Neuronal stem cell (in vitro differentiated cells): ENCODE data around the gene SERPINA4.

Experiments
- DNase-seq: peaks from one replicate; pipeline ENCODE4 v3.0.0-alpha.2; 2013; ENCODE audit warnings: low spot score
- H2AFZ ChIP-seq: one replicate; pipeline ENCODE4 v1.6.1; 2013; ENCODE audit warnings: mild to moderate bottlenecking, low read length, inconsistent platforms
- H2AK5ac ChIP-seq: 2 replicates; pipeline ENCODE4 v1.6.1; 2013; ENCODE audit warnings: low read depth, mild to moderate bottlenecking, inconsistent platforms, low read length, moderate library complexity, mixed read lengths
- H2BK120ac ChIP-seq: 2 replicates; pipeline ENCODE4 v1.6.1; 2013; ENCODE audit warnings: low read depth, mild to moderate bottlenecking, inconsistent platforms, low read length, moderate library complexity, mixed read lengths
- H2BK12ac ChIP-seq: one replicate; pipeline ENCODE4 v1.6.1; 2013; ENCODE audit warnings: low read length, inconsistent platforms
- H2BK15ac ChIP-seq: 2 replicates; pipeline ENCODE4 v1.6.1; 2013; ENCODE audit warnings: mild to moderate bottlenecking, low read length, inconsistent platforms, mixed read lengths
- H2BK5ac ChIP-seq: one replicate; pipeline ENCODE4 v1.6.1; 2013; ENCODE audit warnings: inconsistent platforms, mild to moderate bottlenecking, low read length, moderate library complexity
- H3K14ac ChIP-seq: one replicate; pipeline ENCODE4 v1.6.1; 2013; ENCODE audit warnings: low read length, inconsistent platforms
- H3K18ac ChIP-seq: 2 replicates; pipeline ENCODE4 v1.6.1; 2013; ENCODE audit warnings: low read length, inconsistent platforms
- H3K23ac ChIP-seq: 2 replicates; pipeline ENCODE4 v1.6.1; 2013; ENCODE audit warnings: low read depth, mild to moderate bottlenecking, mixed read lengths, low read length, inconsistent platforms; ENCODE audit not compliant: poor library complexity
- H3K27ac ChIP-seq: replicated peaks from 3 replicates; pipeline ENCODE4 v1.5.1; 2013; ENCODE audit warnings: low read length, inconsistent platforms
- H3K27me3 ChIP-seq, 3 experiments: 2 replicates each; pipeline ENCODE4 v1.6.1; 2013; ENCODE audit warnings: low read length in 3 of 3, mild to moderate bottlenecking in 2 of 3, inconsistent platforms in 1 of 3, low read depth in 1 of 3, mixed read lengths in 1 of 3, moderate library complexity in 1 of 3; ENCODE audit not compliant: control insufficient read depth in 3 of 3, insufficient read depth in 3 of 3
- H3K36me3 ChIP-seq, 2 donors: replicated peaks in 1 of 2; 2 replicates each; pipeline ENCODE4 v1.6.1; 2013; ENCODE audit warnings: low read length in 2 of 2; ENCODE audit not compliant: control insufficient read depth in 2 of 2, insufficient read depth in 2 of 2
- H3K4ac ChIP-seq: 2 replicates; pipeline ENCODE4 v1.6.1; 2013; ENCODE audit warnings: inconsistent platforms, mild to moderate bottlenecking, low read length, moderate library complexity
- H3K4me1 ChIP-seq, 2 donors: 1 replicate in 1 of 2; 2 replicates in 1 of 2; pipeline ENCODE4 v1.6.1; 2013; ENCODE audit warnings: low read length in 2 of 2, low read depth in 1 of 2; ENCODE audit not compliant: control insufficient read depth in 2 of 2, insufficient read depth in 1 of 2
- H3K4me2 ChIP-seq: one replicate; pipeline ENCODE4 v1.6.1; 2013; ENCODE audit warnings: mild to moderate bottlenecking, low read length, inconsistent platforms; ENCODE audit not compliant: insufficient read depth, poor library complexity, severe bottlenecking
- H3K4me3 ChIP-seq, 2 donors: 2 replicates each; pipeline ENCODE4 v1.5.1; 2013; ENCODE audit warnings: low read length in 2 of 2, mild to moderate bottlenecking in 2 of 2, inconsistent platforms in 1 of 2, moderate library complexity in 1 of 2
- H3K79me1 ChIP-seq: one replicate; pipeline ENCODE4 v1.6.1; 2013; ENCODE audit warnings: low read depth, mild to moderate bottlenecking, inconsistent platforms, low read length, moderate library complexity
- H3K9ac ChIP-seq: one replicate; pipeline ENCODE4 v1.6.1; 2013; ENCODE audit warnings: mild to moderate bottlenecking, low read depth, low read length, inconsistent platforms; ENCODE audit not compliant: poor library complexity
- H3K9me3 ChIP-seq, 2 donors: replicated peaks in 1 of 2; 2 replicates each; pipeline versions ENCODE3 to v1.6.1; 2013; ENCODE audit warnings: low read length in 2 of 2, mild to moderate bottlenecking in 2 of 2, inconsistent platforms in 1 of 2, low read depth in 1 of 2, mixed read lengths in 1 of 2, moderate library complexity in 1 of 2; ENCODE audit not compliant: control insufficient read depth in 2 of 2, insufficient read depth in 1 of 2
- H4K8ac ChIP-seq: one replicate; pipeline ENCODE4 v1.6.1; 2013; ENCODE audit warnings: low read depth, mild to moderate bottlenecking, inconsistent platforms, low read length, moderate library complexity
- H4K91ac ChIP-seq: one replicate; pipeline ENCODE4 v1.6.1; 2013; ENCODE audit warnings: low read length, low read depth, mild to moderate bottlenecking, inconsistent platforms; ENCODE audit not compliant: poor library complexity
- WGBS, 2 donors: extraction: QIAGEN DNeasy Blood & Tissue Kit; methylation state at CpG; one replicate each; pipeline ENCODE4 v1.1.7; 2013; ENCODE audit warnings: missing lambda C conversion rate in 2 of 2, mixed read lengths in 1 of 2; ENCODE audit not compliant: insufficient read length in 2 of 2, insufficient replicate concordance in 1 of 2; ENCODE audit errors: extremely low coverage in 2 of 2; 5-methylcytosine and 5-hydroxymethylcytosine counted together

Gene SERPINA4

GRCh38 chr14:94617988-94618822, 57.0 kb downstream of the SERPINA4 start:
- DNase-seq, result no peak
- Histone ChIP-seq H4K91ac (no peak overlapping the region), H3K79me1 (no peaks in the 10 kb centered on the region), H3K36me3 (no peaks in the 10 kb centered on the region), H3K4me1 (peaks cover 0 to 3% of the 10 kb centered on the region in 2 donors), H3K4ac (no peak overlapping the region), H2AFZ (no peak overlapping the region), H3K4me3 (no peak overlapping the region), H2BK12ac (no peak overlapping the region), H2BK15ac (no peak overlapping the region), H3K18ac (no peak overlapping the region), H3K27ac (no peak overlapping the region), H3K9me3 (peaks cover 9 to 11% of the 10 kb centered on the region in 2 donors), H3K4me2 (no peak overlapping the region), H2BK5ac (no peak overlapping the region), H2AK5ac (no peak overlapping the region), H3K23ac (no peak overlapping the region), H3K27me3 (no peaks in the 10 kb centered on the region), H2BK120ac (no peak overlapping the region), H3K14ac (no peak overlapping the region), H3K9ac (no peak overlapping the region), H4K8ac (no peak overlapping the region)
- no CpG with 5 or more reads among the region's 3 CpGs for WGBS, 2 donors

GRCh38 chr14:94619297-94619696, 58.1 kb downstream of the SERPINA4 start:
- Histone ChIP-seq H3K4ac (no peak overlapping the region), H4K91ac (no peak overlapping the region), H2BK5ac (no peak overlapping the region), H3K36me3 (no peaks in the 10 kb centered on the region), H4K8ac (no peak overlapping the region), H3K27me3 (no peaks in the 10 kb centered on the region), H2BK120ac (no peak overlapping the region), H3K4me1 (peaks cover 0 to 1% of the 10 kb centered on the region in 2 donors), H2BK12ac (no peak overlapping the region), H3K9ac (no peak overlapping the region), H3K27ac (no peak overlapping the region), H3K4me3 (no peak overlapping the region), H3K4me2 (no peak overlapping the region), H2AK5ac (no peak overlapping the region), H2AFZ (no peak overlapping the region), H3K18ac (no peak overlapping the region), H2BK15ac (no peak overlapping the region), H3K23ac (no peak overlapping the region), H3K14ac (no peak overlapping the region), H3K9me3 (peaks cover 9 to 11% of the 10 kb centered on the region in 2 donors), H3K79me1 (no peaks in the 10 kb centered on the region)
- WGBS, 2 donors, result no CpG with 5 or more reads among the region's 6 CpGs
- no peak for DNase-seq
